IMR-90 (cell line): Measurements from ENCODE around the gene HSBP1L1.

Experiments used
- BHLHE40 ChIP-seq: fragments of 150-350 bp; IDR thresholded peaks from 2 replicates; pipeline ENCODE4 v1.6.1; 2016; ENCODE audit warnings: mild to moderate bottlenecking, low read depth, low read length
- CTCF ChIP-seq: conservative IDR thresholded peaks from 2 replicates; pipeline ENCODE4 v1.5.1; 2012; ENCODE audit warnings: mild to moderate bottlenecking, low read depth, low read length, improper control_type of control experiment
- MAFK ChIP-seq: IDR thresholded peaks from 2 replicates; pipeline ENCODE4 v1.6.1; 2012; ENCODE audit warnings: low read depth, low read length, improper control_type of control experiment
- MAZ ChIP-seq: IDR thresholded peaks from 2 replicates; pipeline ENCODE4 v1.6.1; 2012; ENCODE audit warnings: low read depth, mild to moderate bottlenecking, low read length, improper control_type of control experiment, moderate library complexity, borderline replicate concordance
- MXI1 ChIP-seq: IDR thresholded peaks from 2 replicates; pipeline ENCODE4 v1.6.1; 2012; ENCODE audit warnings: low read depth, mild to moderate bottlenecking, low read length, moderate library complexity, borderline replicate concordance
- POLR2A ChIP-seq: IDR thresholded peaks from 2 replicates; pipeline ENCODE4 v1.6.1; 2012; ENCODE audit warnings: mild to moderate bottlenecking, low read depth, low read length
- RAD21 ChIP-seq: IDR thresholded peaks from 2 replicates; pipeline ENCODE4 v1.6.1; 2012; ENCODE audit warnings: low read length, improper control_type of control experiment
- RCOR1 ChIP-seq: IDR thresholded peaks from 2 replicates; pipeline ENCODE4 v1.6.1; 2012; ENCODE audit warnings: mild to moderate bottlenecking, low read length, improper control_type of control experiment; ENCODE audit not compliant: insufficient replicate concordance
- RFX5 ChIP-seq: IDR thresholded peaks from 2 replicates; pipeline ENCODE4 v1.8.0; 2012; ENCODE audit warnings: low read depth, mild to moderate bottlenecking, low read length, moderate library complexity
- SMC3 ChIP-seq: fragments of 150-350 bp; IDR thresholded peaks from 2 replicates; pipeline ENCODE4 v1.6.1; 2016; ENCODE audit warnings: low read depth, mild to moderate bottlenecking, antibody characterized with exemption, low read length, moderate library complexity
- TF ChIP-seq, protein P1 (sequence below): fragments of 150-350 bp; IDR thresholded peaks from 2 replicates; pipeline ENCODE4 v1.6.1; 2017; ENCODE audit warnings: mild to moderate bottlenecking, antibody characterized with exemption, low read length, low read depth

GRCh38 chr18:80002468-80002867 lies 38.0 kb downstream of the HSBP1L1 start:
- TF ChIP-seq CTCF: no peak
- no peak for TF ChIP-seq MAZ
- TF ChIP-seq POLR2A: no peak
- TF ChIP-seq RCOR1: no peak
- TF ChIP-seq MAFK: no peak
- no peak for TF ChIP-seq MXI1
- no peak for TF ChIP-seq SMC3
- TF ChIP-seq BHLHE40: no peak
- no peak for TF ChIP-seq RFX5
- TF ChIP-seq, protein P1, sequence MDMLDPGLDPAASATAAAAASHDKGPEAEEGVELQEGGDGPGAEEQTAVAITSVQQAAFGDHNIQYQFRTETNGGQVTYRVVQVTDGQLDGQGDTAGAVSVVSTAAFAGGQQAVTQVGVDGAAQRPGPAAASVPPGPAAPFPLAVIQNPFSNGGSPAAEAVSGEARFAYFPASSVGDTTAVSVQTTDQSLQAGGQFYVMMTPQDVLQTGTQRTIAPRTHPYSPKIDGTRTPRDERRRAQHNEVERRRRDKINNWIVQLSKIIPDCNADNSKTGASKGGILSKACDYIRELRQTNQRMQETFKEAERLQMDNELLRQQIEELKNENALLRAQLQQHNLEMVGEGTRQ: no peak
- no peak for TF ChIP-seq RAD21
